Neural progenitor cell (in vitro differentiated cells): ENCODE data around the gene CTLA4.

ENCODE experiments used
- EZH2 ChIP-seq: fragments of 200-600 bp; sonication (generic); IDR thresholded peaks from 2 replicates; pipeline ENCODE4 v1.6.1; 2017; ENCODE audit warnings: antibody characterized with exemption, mild to moderate bottlenecking, moderate library complexity
- EZH2phosphoT487 ChIP-seq: fragments of 200-600 bp; sonication (generic); IDR thresholded peaks from 2 replicates; pipeline ENCODE4 v1.6.1; 2017; ENCODE audit warnings: antibody characterized with exemption
- TF ChIP-seq, protein P1 (sequence below): fragments of 200-600 bp; sonication (generic); IDR thresholded peaks from 2 replicates; pipeline ENCODE4 v1.5.1; 2017; ENCODE audit warnings: antibody characterized with exemption, mild to moderate bottlenecking

DNA sequence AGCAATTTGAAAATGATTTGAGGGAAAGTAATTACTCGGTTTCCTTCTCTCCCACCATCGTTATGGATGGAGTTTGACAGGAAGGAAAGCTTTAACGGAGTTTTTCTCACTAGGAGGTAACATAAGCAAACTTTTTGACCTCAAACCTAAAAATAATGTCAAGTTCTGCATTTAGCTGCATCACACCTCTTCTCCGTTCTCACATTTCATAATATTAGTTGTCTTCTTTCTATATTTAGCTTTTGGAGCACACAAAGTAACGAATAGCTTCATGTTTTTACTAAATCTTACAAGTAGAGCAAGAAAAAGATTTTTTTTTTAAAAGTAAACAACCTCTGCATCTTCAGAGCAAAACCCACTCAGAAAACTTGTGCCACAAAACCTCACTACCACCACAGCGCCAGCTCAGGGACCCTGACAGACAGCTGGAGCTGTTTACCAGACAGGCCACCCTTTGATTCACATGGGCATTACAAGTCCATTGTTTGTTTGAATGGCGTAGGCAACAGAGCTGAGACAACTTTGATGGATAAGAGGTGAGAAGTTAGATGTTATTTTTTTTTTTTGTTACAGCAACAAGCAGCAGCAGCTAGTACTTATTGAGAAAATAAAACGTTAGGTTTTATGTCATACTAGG, 47.1 kb downstream of the CTLA4 start:
- TF ChIP-seq, protein P1, sequence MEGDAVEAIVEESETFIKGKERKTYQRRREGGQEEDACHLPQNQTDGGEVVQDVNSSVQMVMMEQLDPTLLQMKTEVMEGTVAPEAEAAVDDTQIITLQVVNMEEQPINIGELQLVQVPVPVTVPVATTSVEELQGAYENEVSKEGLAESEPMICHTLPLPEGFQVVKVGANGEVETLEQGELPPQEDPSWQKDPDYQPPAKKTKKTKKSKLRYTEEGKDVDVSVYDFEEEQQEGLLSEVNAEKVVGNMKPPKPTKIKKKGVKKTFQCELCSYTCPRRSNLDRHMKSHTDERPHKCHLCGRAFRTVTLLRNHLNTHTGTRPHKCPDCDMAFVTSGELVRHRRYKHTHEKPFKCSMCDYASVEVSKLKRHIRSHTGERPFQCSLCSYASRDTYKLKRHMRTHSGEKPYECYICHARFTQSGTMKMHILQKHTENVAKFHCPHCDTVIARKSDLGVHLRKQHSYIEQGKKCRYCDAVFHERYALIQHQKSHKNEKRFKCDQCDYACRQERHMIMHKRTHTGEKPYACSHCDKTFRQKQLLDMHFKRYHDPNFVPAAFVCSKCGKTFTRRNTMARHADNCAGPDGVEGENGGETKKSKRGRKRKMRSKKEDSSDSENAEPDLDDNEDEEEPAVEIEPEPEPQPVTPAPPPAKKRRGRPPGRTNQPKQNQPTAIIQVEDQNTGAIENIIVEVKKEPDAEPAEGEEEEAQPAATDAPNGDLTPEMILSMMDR, result no peak
- no peak for TF ChIP-seq EZH2phosphoT487
- TF ChIP-seq EZH2, result no peak
